H1 (cell line): ENCODE results near the gene SBF2. TPM values are rescaled to one million over a fixed set of nuclear protein-coding genes. Genes with fewer than 3 reads are reported as not detected.

Experiments
- EZH2 ChIP-seq: fragments of 200-600 bp; sonication (generic); IDR thresholded peaks from 2 replicates; pipeline ENCODE4 v1.7.1; 2012; ENCODE audit warnings: low read depth, mild to moderate bottlenecking, moderate library complexity, low read length, inconsistent platforms; ENCODE audit not compliant: severe bottlenecking
- FOSL1 ChIP-seq: IDR thresholded peaks from 2 replicates; pipeline ENCODE4 v1.6.1; 2011; ENCODE audit warnings: mild to moderate bottlenecking, low read depth, low read length, moderate library complexity; ENCODE audit not compliant: insufficient read depth
- POLR2A ChIP-seq, 2 experiments: IDR thresholded peaks; 1 replicate in 1 of 2; 2 replicates in 1 of 2; pipeline ENCODE4 v1.6.1; 2011; ENCODE audit warnings: low read depth in 2 of 2, low read length in 2 of 2, mild to moderate bottlenecking in 2 of 2; ENCODE audit errors: control extremely low read depth in 1 of 2
- SIX5 ChIP-seq: IDR thresholded peaks from 2 replicates; pipeline ENCODE4 v1.6.1; 2011; ENCODE audit warnings: mild to moderate bottlenecking, low read depth, low read length
- USF2 ChIP-seq: IDR thresholded peaks from 2 replicates; pipeline ENCODE4 v1.6.1; 2011; ENCODE audit warnings: low read length, improper control_type of control experiment
- YY1 ChIP-seq: IDR thresholded peaks from 2 replicates; pipeline ENCODE4 v1.6.1; 2011; ENCODE audit warnings: low read depth, mild to moderate bottlenecking, low read length
- polyA plus RNA-seq, 7 experiments: library from polyadenylated mRNA; depleted of rRNA in 3 of 7; stranded (reverse) in 5 of 7; unstranded in 2 of 7; fragments of >200 nt in 5 of 7; fragments of 200-250 nt in 2 of 7; gene quantifications; 1 replicate in 5 of 7; 2 replicates in 1 of 7; 4 replicates in 1 of 7; pipeline versions ENCODE4 v1.2.1 to v1.2.3, GENCODE V29; 2011 to 2013; ENCODE audit warnings: missing spikeins in 2 of 7, mixed read lengths in 2 of 7
- total RNA-seq: library from RNA; stranded (reverse); fragmentation: NEBNext Ultra II Directional; extraction: Animal tissue kit (Norgen Biotek cat#: 25700); gene quantifications from 2 replicates; pipeline ENCODE4 v1.2.1, GENCODE V29; 2021

The SBF2 gene
- total and polyA plus RNA-seq, 2 of the 8 experiments (the other 6 are each of a cell fraction or from before 2014, with no cell fraction given), result 36.7 to 50.5 TPM

GRCh38 chr11:10319702-10320558 lies 25.9 kb upstream of the SBF2 start (continued):
- TF ChIP-seq USF2 (no peak), FOSL1 (no peak), SIX5 (no peak), EZH2 (no peak), POLR2A (IDR thresholded peaks at IDR 0.05; ENCODE audit: control extremely low read depth in 1 of 2, low read depth in 2 of 2, low read length in 2 of 2) (no peak), YY1 (no peak)
